MM.1S (cell line): ENCODE results near the gene ZBTB25.

Source experiments
- CTCF ChIP-seq: fragments of 300-600 bp; sonication (generic); IDR thresholded peaks from 2 replicates; pipeline ENCODE4 v1.5.1; 2016; ENCODE audit warnings: antibody characterized with exemption, low read length, mixed read lengths
- EZH2 ChIP-seq: fragments of 300-600 bp; sonication (generic); optimal IDR thresholded peaks from 2 replicates; pipeline ENCODE3; 2017; ENCODE audit warnings: low read depth, mild to moderate bottlenecking, antibody characterized with exemption, low read length, mixed read lengths

GRCh38 chr14:64525354-64525753 lies 21.7 kb upstream of the ZBTB25 start:
- no peak for TF ChIP-seq CTCF
- TF ChIP-seq EZH2: no peak
